Dermis blood vessel endothelial cell (primary cell): ENCODE data around the gene MINAR2. TPM values are rescaled to one million over a fixed set of nuclear protein-coding genes. Genes with fewer than 3 reads are reported as not detected.

Source experiments
- DNase-seq: peaks from one replicate; pipeline ENCODE4 v3.0.0; 2010
- total RNA-seq: library from RNA; depleted of rRNA; stranded (reverse); fragments of >200 nt; gene quantifications from 2 replicates; pipeline ENCODE4 v1.2.3, GENCODE V29; 2014

MINAR2 gene
- not detected in 2 replicates for total RNA-seq

GRCh38 chr5:129747572-129748407, at the start of gene MINAR2:
Gene MINAR2 (plus strand): TSS chr5:129748094. CDS start chr5:129748191, 97 bp downstream.
- DNase-seq: no peak

GRCh38 chr5:129698661-129699060, 49.2 kb upstream of the MINAR2 start:
- DNase-seq: no peak

- no peak for DNase-seq
These were observed 31.7 kb upstream of the MINAR2 start for GRCh38 chr5:129716235-129716634.

GRCh38 chr5:129716651-129717050, 31.2 kb upstream of the MINAR2 start:
- DNase-seq: no peak

GRCh38 chr5:129717751-129718310, 30.1 kb upstream of the MINAR2 start:
- DNase-seq: no peak

- DNase-seq: no peak
These were observed 29.3 kb upstream of the MINAR2 start for GRCh38 chr5:129718471-129719090.

GRCh38 chr5:129724222-129724621, 23.7 kb upstream of the MINAR2 start:
- no peak for DNase-seq

- DNase-seq: no peak
These were observed 23.2 kb upstream of the MINAR2 start for GRCh38 chr5:129724647-129725046.

GRCh38 chr5:129739773-129740172, 8.1 kb upstream of the MINAR2 start:
- no peak for DNase-seq

GRCh38 chr5:129743541-129744187, 4.2 kb upstream of the MINAR2 start:
- no peak for DNase-seq

GRCh38 chr5:129745997-129746396, 1.9 kb upstream of the MINAR2 start:
- no peak for DNase-seq

- no peak for DNase-seq
These were observed 1.0 kb upstream of the MINAR2 start for GRCh38 chr5:129746876-129747275.

- DNase-seq: no peak
These were observed 1.3 kb downstream of the MINAR2 start for GRCh38 chr5:129748913-129749880.

- DNase-seq: no peak
These were observed 12.9 kb downstream of the MINAR2 start for GRCh38 chr5:129760636-129761325.

- no peak for DNase-seq
These were observed 15.8 kb downstream of the MINAR2 start for GRCh38 chr5:129763651-129764050.

GRCh38 chr5:129766798-129767197, 18.9 kb downstream of the MINAR2 start:
- DNase-seq: no peak

- DNase-seq: peak; percentile 95
These were observed 20.1 kb downstream of the MINAR2 start for GRCh38 chr5:129767927-129768380.

- no peak for DNase-seq
These were observed 20.8 kb downstream of the MINAR2 start for GRCh38 chr5:129768735-129769134.

- DNase-seq: no peak
These were observed 22.3 kb downstream of the MINAR2 start for GRCh38 chr5:129770024-129770820.

- peak; percentile 71 for DNase-seq
These were observed 23.4 kb downstream of the MINAR2 start for GRCh38 chr5:129771058-129771838.
